ENCODE data around the gene XXYLT1. TPM values are rescaled to one million over a fixed set of nuclear protein-coding genes. Genes with fewer than 3 reads are reported as not detected.

XXYLT1 gene
- total RNA-seq, 1 experiment from 2014 or later = 10.9 TPM

GRCh38 chr3:195094191-195094921, 176.6 kb downstream of the XXYLT1 start:
- intact Hi-C loops (cut with micrococcal nuclease) = no loop called here
- RAD21 ChIA-PET (ENCODE audit: low non-redundant PET in 1 of 2, low total read pairs in 2 of 2, uncharacterized antibody in 2 of 2, unreplicated experiment in 2 of 2) = no interaction called here
- ATAC-seq = no peak

More at GRCh38 chr3:195094191-195094921, 176.6 kb downstream of the XXYLT1 start:
- H3K4me3 ChIP-seq (replicated peaks in 1 of 2; ENCODE audit: low read depth in 1 of 2, low read length in 2 of 2) = no peak overlapping the region
- no peak overlapping the region for H3K27ac ChIP-seq (ENCODE audit: low read depth, low read length)
- H3K9me2 ChIP-seq (ENCODE audit: insufficient read depth) = no peaks in the 10 kb centered on the region
- no peaks in the 10 kb centered on the region for H3K4me1 ChIP-seq (ENCODE audit: control insufficient read depth in 1 of 2, insufficient read depth in 2 of 2, low read length in 2 of 2)
- H4K20me1 ChIP-seq (ENCODE audit: insufficient read depth) = no peaks in the 10 kb centered on the region
- DNase-seq (ENCODE audit: low read depth, low spot score) = no peak
- H2AFZ ChIP-seq (ENCODE audit: low read depth, low read length, poor library complexity, severe bottlenecking) = no peak overlapping the region
- no TSS peak for BruUV-seq (replicated peaks)
- H3K79me2 ChIP-seq (ENCODE audit: insufficient read depth, low read length) = no peaks in the 10 kb centered on the region
- POLR2A ChIA-PET = no interaction called here
- no peaks in the 10 kb centered on the region for H3K9me3 ChIP-seq (ENCODE audit: control insufficient read depth in 1 of 2, insufficient read depth in 1 of 2, low read depth in 1 of 2, low read length in 2 of 2)
- H3K27me3 ChIP-seq (ENCODE audit: insufficient read depth, low read length) = no peaks in the 10 kb centered on the region
- H3K9ac ChIP-seq (ENCODE audit: low read length) = no peak overlapping the region
- H3K36me3 ChIP-seq (ENCODE audit: control insufficient read depth in 1 of 2, insufficient read depth in 2 of 2, low read length in 2 of 2) = no peaks in the 10 kb centered on the region
- no peak for TF ChIP-seq SRF (IDR thresholded peaks at IDR 0.05; ENCODE audit: low read depth)
- TF ChIP-seq POLR2A (IDR thresholded peaks at IDR 0.05; ENCODE audit: borderline replicate concordance, extremely low read depth, insufficient read depth, insufficient read length) = no peak
- TF ChIP-seq REST (IDR thresholded peaks at IDR 0.05; ENCODE audit: low read depth) = no peak
- TF ChIP-seq SIN3A (IDR thresholded peaks at IDR 0.05; ENCODE audit: low read depth) = no peak
- no peak for TF ChIP-seq EZH2phosphoT487 (IDR thresholded peaks at IDR 0.05; ENCODE audit: borderline replicate concordance)
- no peak for TF ChIP-seq SP1 (IDR thresholded peaks at IDR 0.05; ENCODE audit: low read depth)
- no peak for TF ChIP-seq CEBPB (IDR thresholded peaks at IDR 0.05; ENCODE audit: low read depth)
- no peak for TF ChIP-seq EGR1 (IDR thresholded peaks at IDR 0.05; ENCODE audit: low read depth)
- TF ChIP-seq FOSL1 (IDR thresholded peaks at IDR 0.05; ENCODE audit: low read depth) = no peak
- no peak for TF ChIP-seq YY1 (IDR thresholded peaks at IDR 0.05; ENCODE audit: extremely low read depth, insufficient replicate concordance, low read depth, low read length)
- TF ChIP-seq, protein P1, sequence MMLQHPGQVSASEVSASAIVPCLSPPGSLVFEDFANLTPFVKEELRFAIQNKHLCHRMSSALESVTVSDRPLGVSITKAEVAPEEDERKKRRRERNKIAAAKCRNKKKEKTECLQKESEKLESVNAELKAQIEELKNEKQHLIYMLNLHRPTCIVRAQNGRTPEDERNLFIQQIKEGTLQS (IDR thresholded peaks at IDR 0.05) = no peak
- no peak for TF ChIP-seq TCF7L2 (IDR thresholded peaks at IDR 0.05; ENCODE audit: borderline replicate concordance, extremely low read depth, insufficient read depth, insufficient read length)
- TF ChIP-seq ELF1 (IDR thresholded peaks at IDR 0.05; ENCODE audit: borderline replicate concordance, low read depth) = no peak
- no peak for TF ChIP-seq ZNF274 (IDR thresholded peaks at IDR 0.05; ENCODE audit: low read depth, low read length)
- TF ChIP-seq POLR2AphosphoS5 (IDR thresholded peaks at IDR 0.05; ENCODE audit: low read depth, low read length) = no peak
- TF ChIP-seq CTCF (IDR thresholded peaks at IDR 0.05 in 2 of 3, conservative IDR thresholded peaks at IDR 0.05 in 1 of 3; ENCODE audit: borderline replicate concordance in 1 of 3, insufficient read depth in 1 of 3, low read depth in 2 of 3, low read length in 2 of 3) = no peak
- no peak for TF ChIP-seq ZBTB33 (IDR thresholded peaks at IDR 0.05; ENCODE audit: extremely low read depth, insufficient replicate concordance, low read length)
- CTCF ChIA-PET = no interaction called here
- H3K4me2 ChIP-seq (ENCODE audit: low read length) = no peak overlapping the region

Measured in HCT116 (cell line).